Panc1 (cell line): ENCODE measurements around the gene EIF2B2.

Experiments
- POLR2AphosphoS5 ChIP-seq: IDR thresholded peaks from 2 replicates; pipeline ENCODE4 v1.6.1; 2012; ENCODE audit warnings: mild to moderate bottlenecking, low read depth, low read length, moderate library complexity
- TF ChIP-seq, protein P1 (sequence below): fragments of 450-650 bp; IDR thresholded peaks from 2 replicates; pipeline ENCODE4 v1.5.1; 2017; ENCODE audit warnings: mild to moderate bottlenecking
- TF ChIP-seq, protein P2 (sequence below), 2 experiments: IDR thresholded peaks; 2 replicates each; pipeline ENCODE4 v1.6.1; 2011 to 2012; ENCODE audit warnings: low read depth in 2 of 2, control low read depth in 1 of 2, low read length in 1 of 2, mild to moderate bottlenecking in 1 of 2, moderate library complexity in 1 of 2; ENCODE audit not compliant: insufficient read depth in 1 of 2

DNA sequence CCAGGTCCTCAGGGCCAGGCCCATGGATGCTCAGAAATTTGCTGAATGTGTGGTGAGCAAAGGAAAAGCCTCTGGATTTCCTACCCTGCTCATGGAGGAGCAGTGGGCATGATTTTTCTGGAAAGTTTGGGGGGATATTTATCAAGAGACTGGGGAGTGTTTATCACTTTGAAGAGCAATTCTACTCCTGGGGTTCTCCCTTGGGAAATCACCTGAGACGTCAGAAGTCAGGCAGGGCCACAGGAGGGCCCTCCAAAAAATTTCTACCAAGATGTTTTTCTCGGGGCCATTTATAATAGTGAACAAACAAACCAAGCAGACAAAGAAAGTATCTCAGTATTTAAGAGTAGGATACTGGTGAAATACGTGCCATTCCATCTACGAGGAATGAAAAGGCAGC is 20.1 kb upstream of the EIF2B2 start:
- no peak for TF ChIP-seq POLR2AphosphoS5
- TF ChIP-seq, protein P1, sequence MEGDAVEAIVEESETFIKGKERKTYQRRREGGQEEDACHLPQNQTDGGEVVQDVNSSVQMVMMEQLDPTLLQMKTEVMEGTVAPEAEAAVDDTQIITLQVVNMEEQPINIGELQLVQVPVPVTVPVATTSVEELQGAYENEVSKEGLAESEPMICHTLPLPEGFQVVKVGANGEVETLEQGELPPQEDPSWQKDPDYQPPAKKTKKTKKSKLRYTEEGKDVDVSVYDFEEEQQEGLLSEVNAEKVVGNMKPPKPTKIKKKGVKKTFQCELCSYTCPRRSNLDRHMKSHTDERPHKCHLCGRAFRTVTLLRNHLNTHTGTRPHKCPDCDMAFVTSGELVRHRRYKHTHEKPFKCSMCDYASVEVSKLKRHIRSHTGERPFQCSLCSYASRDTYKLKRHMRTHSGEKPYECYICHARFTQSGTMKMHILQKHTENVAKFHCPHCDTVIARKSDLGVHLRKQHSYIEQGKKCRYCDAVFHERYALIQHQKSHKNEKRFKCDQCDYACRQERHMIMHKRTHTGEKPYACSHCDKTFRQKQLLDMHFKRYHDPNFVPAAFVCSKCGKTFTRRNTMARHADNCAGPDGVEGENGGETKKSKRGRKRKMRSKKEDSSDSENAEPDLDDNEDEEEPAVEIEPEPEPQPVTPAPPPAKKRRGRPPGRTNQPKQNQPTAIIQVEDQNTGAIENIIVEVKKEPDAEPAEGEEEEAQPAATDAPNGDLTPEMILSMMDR, result no peak
- TF ChIP-seq, protein P2, sequence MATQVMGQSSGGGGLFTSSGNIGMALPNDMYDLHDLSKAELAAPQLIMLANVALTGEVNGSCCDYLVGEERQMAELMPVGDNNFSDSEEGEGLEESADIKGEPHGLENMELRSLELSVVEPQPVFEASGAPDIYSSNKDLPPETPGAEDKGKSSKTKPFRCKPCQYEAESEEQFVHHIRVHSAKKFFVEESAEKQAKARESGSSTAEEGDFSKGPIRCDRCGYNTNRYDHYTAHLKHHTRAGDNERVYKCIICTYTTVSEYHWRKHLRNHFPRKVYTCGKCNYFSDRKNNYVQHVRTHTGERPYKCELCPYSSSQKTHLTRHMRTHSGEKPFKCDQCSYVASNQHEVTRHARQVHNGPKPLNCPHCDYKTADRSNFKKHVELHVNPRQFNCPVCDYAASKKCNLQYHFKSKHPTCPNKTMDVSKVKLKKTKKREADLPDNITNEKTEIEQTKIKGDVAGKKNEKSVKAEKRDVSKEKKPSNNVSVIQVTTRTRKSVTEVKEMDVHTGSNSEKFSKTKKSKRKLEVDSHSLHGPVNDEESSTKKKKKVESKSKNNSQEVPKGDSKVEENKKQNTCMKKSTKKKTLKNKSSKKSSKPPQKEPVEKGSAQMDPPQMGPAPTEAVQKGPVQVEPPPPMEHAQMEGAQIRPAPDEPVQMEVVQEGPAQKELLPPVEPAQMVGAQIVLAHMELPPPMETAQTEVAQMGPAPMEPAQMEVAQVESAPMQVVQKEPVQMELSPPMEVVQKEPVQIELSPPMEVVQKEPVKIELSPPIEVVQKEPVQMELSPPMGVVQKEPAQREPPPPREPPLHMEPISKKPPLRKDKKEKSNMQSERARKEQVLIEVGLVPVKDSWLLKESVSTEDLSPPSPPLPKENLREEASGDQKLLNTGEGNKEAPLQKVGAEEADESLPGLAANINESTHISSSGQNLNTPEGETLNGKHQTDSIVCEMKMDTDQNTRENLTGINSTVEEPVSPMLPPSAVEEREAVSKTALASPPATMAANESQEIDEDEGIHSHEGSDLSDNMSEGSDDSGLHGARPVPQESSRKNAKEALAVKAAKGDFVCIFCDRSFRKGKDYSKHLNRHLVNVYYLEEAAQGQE (IDR thresholded peaks at IDR 0.05; ENCODE audit: insufficient read depth in 1 of 2, low read depth in 2 of 2, low read length in 1 of 2), result no peak
